Lower leg skin (tissue), 3 donors: Measurements from ENCODE around the gene ALOX5.

Experiments
- CTCF ChIP-seq, 3 donors: fragments of 450-650 bp; IDR thresholded peaks; one replicate each; pipeline ENCODE4 v1.5.1; 2016; ENCODE audit warnings: antibody characterized with exemption in 3 of 3, mild to moderate bottlenecking in 3 of 3, moderate library complexity in 2 of 3
- POLR2A ChIP-seq, 2 donors: fragments of 450-650 bp; IDR thresholded peaks; one replicate each; pipeline ENCODE4 v1.6.1; 2016 to 2017; ENCODE audit warnings: antibody characterized with exemption in 2 of 2, mild to moderate bottlenecking in 1 of 2, moderate library complexity in 1 of 2

- no peak for TF ChIP-seq CTCF (IDR thresholded peaks at IDR 0.05)
- TF ChIP-seq POLR2A (IDR thresholded peaks at IDR 0.05): no peak
Observed at GRCh38 chr10:45378914-45379726, 5.1 kb downstream of the ALOX5 start.
